Nephron (organoid): ENCODE data around the gene TGFBR3L.
"Not testable (repeated sequence)": the region's sequence is repeated elsewhere in the genome, so short reads cannot be mapped to it uniquely, and the experiment has no call there.

Source experiments
- H3K27ac Mint-ChIP-seq, 3 experiments: 2 replicates each; pipeline ENCODE4 v1.8.0; 2020; ENCODE audit warnings: mixed read lengths in 3 of 3, mild to moderate bottlenecking in 2 of 3, moderate library complexity in 1 of 3
- H3K27me3 Mint-ChIP-seq: 2 replicates; pipeline ENCODE4 v1.8.0; 2021; ENCODE audit warnings: low read depth, mild to moderate bottlenecking, moderate library complexity, mixed read lengths
- H3K36me3 Mint-ChIP-seq: 2 replicates; pipeline ENCODE4 v1.8.0; 2020; ENCODE audit warnings: low read depth, mixed read lengths
- H3K4me1 Mint-ChIP-seq: 2 replicates; pipeline ENCODE4 v1.8.0; 2020; ENCODE audit warnings: mixed read lengths
- H3K4me3 Mint-ChIP-seq, 3 experiments: 2 replicates each; pipeline ENCODE4 v1.8.0; 2020; ENCODE audit warnings: mild to moderate bottlenecking in 3 of 3, mixed read lengths in 3 of 3, moderate library complexity in 2 of 3
- H3K9me3 Mint-ChIP-seq: 2 replicates; pipeline ENCODE4 v1.8.0; 2020; ENCODE audit warnings: mixed read lengths
- CTCF ChIP-seq, 3 experiments: fragments of 200-600 bp; sonication (generic); IDR thresholded peaks; one replicate each; pipeline ENCODE4 v1.5.0; 2021; ENCODE audit warnings: antibody characterized with exemption in 3 of 3; ENCODE audit not compliant: unreplicated experiment in 3 of 3

The TGFBR3L gene

GRCh38 chr19:7885818-7886217 is 28.8 kb upstream of the TGFBR3L start:
- no peak for TF ChIP-seq CTCF (IDR thresholded peaks at IDR 0.05; ENCODE audit: unreplicated experiment in 3 of 3)
- no peak overlapping the region for H3K27ac Mint-ChIP-seq
- no peaks in the 10 kb centered on the region for H3K9me3 Mint-ChIP-seq
- H3K4me1 Mint-ChIP-seq, result no peaks in the 10 kb centered on the region
- peak overlapping the region in 1 of 3 experiments; percentile 6 for H3K4me3 Mint-ChIP-seq
- no peaks in the 10 kb centered on the region for H3K36me3 Mint-ChIP-seq
- H3K27me3 Mint-ChIP-seq, result peaks cover 22% of the 10 kb centered on the region

- H3K4me3 Mint-ChIP-seq, result peak overlapping the region in 1 of 3 experiments; percentile 27
- no peak for TF ChIP-seq CTCF (IDR thresholded peaks at IDR 0.05; ENCODE audit: unreplicated experiment in 3 of 3)
- peaks cover 29% of the 10 kb centered on the region for H3K27me3 Mint-ChIP-seq
- no peak overlapping the region for H3K27ac Mint-ChIP-seq
- H3K9me3 Mint-ChIP-seq, result no peaks in the 10 kb centered on the region
- H3K36me3 Mint-ChIP-seq, result no peaks in the 10 kb centered on the region
- H3K4me1 Mint-ChIP-seq, result no peaks in the 10 kb centered on the region
Observed at GRCh38 chr19:7887408-7888144, 27.1 kb upstream of the TGFBR3L start.

- Mint-ChIP-seq H3K27me3 (peaks cover 31% of the 10 kb centered on the region), H3K4me1 (no peaks in the 10 kb centered on the region), H3K27ac (no peak within 1 kb of the TSS), H3K4me3 (peak within 1 kb of the TSS in 2 of 3 experiments; percentile 32 to 40), H3K36me3 (no peaks in the 10 kb centered on the region), H3K9me3 (no peaks in the 10 kb centered on the region)
- TF ChIP-seq CTCF (IDR thresholded peaks at IDR 0.05; ENCODE audit: unreplicated experiment in 3 of 3), result no peak
Observed at GRCh38 chr19:7888145-7888825, 26.3 kb upstream of the TGFBR3L start, which contains the start of gene LRRC8E. Gene LRRC8E, plus strand, starts transcription at chr19:7888510. Its CDS starts 7,094 bp downstream, at chr19:7895604.

GRCh38 chr19:7888826-7889217 is 25.8 kb upstream of the TGFBR3L start:
- Mint-ChIP-seq H3K27me3 (peaks cover 32% of the 10 kb centered on the region), H3K4me3 (peak overlapping the region in 2 of 3 experiments; percentile 32 to 40), H3K36me3 (no peaks in the 10 kb centered on the region), H3K4me1 (no peaks in the 10 kb centered on the region), H3K27ac (no peak overlapping the region), H3K9me3 (no peaks in the 10 kb centered on the region)
- TF ChIP-seq CTCF (IDR thresholded peaks at IDR 0.05; ENCODE audit: unreplicated experiment in 3 of 3), result no peak

GRCh38 chr19:7893362-7894101 is 21.1 kb upstream of the TGFBR3L start:
- peaks cover 25% of the 10 kb centered on the region for H3K27me3 Mint-ChIP-seq
- H3K9me3 Mint-ChIP-seq, H3K27ac Mint-ChIP-seq, H3K4me3 Mint-ChIP-seq, H3K36me3 Mint-ChIP-seq, H3K4me1 Mint-ChIP-seq: not testable (repeated sequence)

GRCh38 chr19:7894612-7895309 is 19.9 kb upstream of the TGFBR3L start:
- no peaks in the 10 kb centered on the region for H3K36me3 Mint-ChIP-seq
- no peaks in the 10 kb centered on the region for H3K4me1 Mint-ChIP-seq
- H3K4me3 Mint-ChIP-seq, result no peak overlapping the region
- no peaks in the 10 kb centered on the region for H3K9me3 Mint-ChIP-seq
- H3K27me3 Mint-ChIP-seq, result peaks cover 20% of the 10 kb centered on the region
- no peak for TF ChIP-seq CTCF (IDR thresholded peaks at IDR 0.05; ENCODE audit: unreplicated experiment in 3 of 3)
- H3K27ac Mint-ChIP-seq, result no peak overlapping the region
